SKM-1 (cell line): ENCODE data around the gene PDZRN3.

Experiments used
- DNase-seq: peaks from one replicate; lab custom pipeline; 2025; ENCODE audit not compliant: unreplicated experiment; lab: John Stamatoyannopoulos, UW

Gene PDZRN3

GRCh38 chr3:73497646-73498406 lies 126.9 kb downstream of the PDZRN3 start:
- DNase-seq: no peak

- no peak for DNase-seq
Measured at GRCh38 chr3:73493543-73494308, 131.0 kb downstream of the PDZRN3 start.

GRCh38 chr3:73492186-73492585 lies 132.6 kb downstream of the PDZRN3 start:
- no peak for DNase-seq

GRCh38 chr3:73491287-73491662 lies 133.5 kb downstream of the PDZRN3 start:
- no peak for DNase-seq

GRCh38 chr3:73490453-73491286 lies 134.1 kb downstream of the PDZRN3 start:
- DNase-seq: no peak

GRCh38 chr3:73485877-73486330 lies 138.8 kb downstream of the PDZRN3 start:
- no peak for DNase-seq

GRCh38 chr3:73484656-73485248 lies 140.0 kb downstream of the PDZRN3 start:
- DNase-seq: no peak

GRCh38 chr3:73481888-73482287 lies 142.9 kb downstream of the PDZRN3 start:
- DNase-seq: no peak

GRCh38 chr3:73480187-73480672 lies 144.5 kb downstream of the PDZRN3 start:
- DNase-seq: no peak

GRCh38 chr3:73479325-73479724 lies 145.4 kb downstream of the PDZRN3 start:
- DNase-seq: no peak

GRCh38 chr3:73478858-73479257 lies 145.9 kb downstream of the PDZRN3 start:
- no peak for DNase-seq

- no peak for DNase-seq
Measured at GRCh38 chr3:73475717-73476116, 149.0 kb downstream of the PDZRN3 start.

- DNase-seq: no peak
Measured at GRCh38 chr3:73475175-73475574, 149.6 kb downstream of the PDZRN3 start.

- DNase-seq: no peak
Measured at GRCh38 chr3:73474619-73475018, 150.1 kb downstream of the PDZRN3 start.

GRCh38 chr3:73473898-73474416 lies 150.8 kb downstream of the PDZRN3 start:
- DNase-seq: no peak

GRCh38 chr3:73473181-73473897 lies 151.4 kb downstream of the PDZRN3 start:
- no peak for DNase-seq

- DNase-seq: no peak
Measured at GRCh38 chr3:73471986-73472787, 152.6 kb downstream of the PDZRN3 start.

- no peak for DNase-seq
Measured at GRCh38 chr3:73470860-73471259, 153.9 kb downstream of the PDZRN3 start.

GRCh38 chr3:73469331-73469730 lies 155.4 kb downstream of the PDZRN3 start:
- no peak for DNase-seq
